HT1080 (cell line): ENCODE data around the gene MICB. TPM values are rescaled to one million over a fixed set of nuclear protein-coding genes. Genes with fewer than 3 reads are reported as not detected.
"Not testable (repeated sequence)": the region's sequence is repeated elsewhere in the genome, so short reads cannot be mapped to it uniquely, and the experiment has no call there.

Experiments used
- DNase-seq: peaks from one replicate; pipeline ENCODE4 v3.0.0-alpha.2; 2015; ENCODE audit warnings: low read depth
- polyA plus RNA-seq, 2 experiments: library from polyadenylated mRNA; depleted of rRNA; stranded (reverse); fragments of >200 nt; gene quantifications; 2 replicates each; pipeline ENCODE4 v1.2.3, GENCODE V29; 2015
- total RNA-seq: library from RNA; depleted of rRNA; stranded (reverse); fragments of >200 nt; shearing (Covaris generic); gene quantifications from 2 replicates; pipeline ENCODE4 v1.2.3, GENCODE V29; 2014; rRNA removed

Gene MICB
- total RNA-seq = not detected in 2 replicates
- 0.12 TPM in 1 of 2 replicates, not detected in the other for polyA plus RNA-seq (2015; cell fraction: cytosol; rRNA removed)
- polyA plus RNA-seq (2015; cell fraction: nucleus; rRNA removed) = not detected in 2 replicates

DNA sequence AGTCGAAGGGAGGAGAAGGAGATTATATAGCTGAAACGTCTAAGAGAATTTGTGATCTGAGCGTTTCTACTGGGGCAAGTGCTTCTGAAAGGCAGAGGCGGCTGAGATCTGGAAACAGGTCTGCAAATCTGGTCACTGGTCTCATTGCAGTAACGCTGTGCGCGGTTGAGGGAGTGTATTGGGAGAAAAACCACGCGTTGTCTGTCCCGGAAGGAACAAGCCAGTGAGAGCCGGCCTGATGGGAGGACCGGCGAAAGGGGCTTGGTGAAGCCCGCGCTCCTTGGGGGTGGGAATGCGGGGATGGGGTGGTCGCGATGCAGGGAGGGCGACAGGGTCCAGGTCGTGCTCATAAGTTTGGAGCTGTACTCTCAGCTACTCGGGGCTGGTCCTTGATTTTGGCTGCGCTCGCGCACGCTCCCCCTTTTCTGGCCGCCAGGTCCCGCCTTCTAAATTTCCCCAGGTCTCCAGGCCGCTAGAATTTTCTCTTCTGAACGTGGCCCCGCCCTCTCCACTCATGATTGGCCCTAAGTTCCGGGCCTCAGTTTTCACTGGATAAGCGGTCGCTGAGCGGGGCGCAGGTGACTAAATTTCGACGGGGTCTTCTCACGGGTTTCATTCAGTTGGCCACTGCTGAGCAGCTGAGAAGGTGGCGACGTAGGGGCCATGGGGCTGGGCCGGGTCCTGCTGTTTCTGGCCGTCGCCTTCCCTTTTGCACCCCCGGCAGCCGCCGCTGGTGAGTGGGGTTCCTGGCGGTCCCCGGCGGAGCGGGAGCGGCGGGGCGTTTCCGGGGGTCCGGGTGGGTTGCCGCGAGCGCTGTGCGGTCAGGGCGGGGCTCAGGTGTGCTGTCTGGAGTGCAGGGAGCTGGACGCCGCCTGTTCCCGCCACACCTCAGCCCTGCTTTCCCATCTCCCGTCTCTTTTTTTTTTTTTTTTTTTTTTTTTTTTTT is at the start of gene MICB:
Gene MICB (plus strand): TSS at position 615 of the 946 bp plus-strand sequence. CDS start 49 bp downstream, at position 664.
- no peak for DNase-seq

DNA sequence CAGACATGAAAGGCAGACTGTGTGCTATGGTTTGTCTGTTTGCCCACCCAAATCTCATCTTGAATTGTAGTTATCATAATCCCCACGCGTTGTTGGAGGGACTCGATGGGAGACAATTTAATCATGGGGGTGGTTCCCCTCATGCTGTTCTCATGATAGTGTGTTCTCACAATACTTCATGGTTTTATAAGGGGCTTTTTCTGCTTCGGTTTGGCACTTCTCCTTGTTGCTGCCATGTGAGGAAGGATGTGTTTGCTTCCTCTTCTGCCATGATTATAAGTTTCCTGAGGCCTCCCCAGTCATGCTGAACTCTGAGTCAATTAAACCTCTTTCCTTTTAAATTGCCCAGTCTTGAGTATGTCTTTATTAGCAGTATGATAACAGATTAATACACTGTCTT is 47.2 kb upstream of the MICB start:
- no peak for DNase-seq

- DNase-seq = no peak
Observed at GRCh38 chr6:31452859-31453258, 45.1 kb upstream of the MICB start.

DNA sequence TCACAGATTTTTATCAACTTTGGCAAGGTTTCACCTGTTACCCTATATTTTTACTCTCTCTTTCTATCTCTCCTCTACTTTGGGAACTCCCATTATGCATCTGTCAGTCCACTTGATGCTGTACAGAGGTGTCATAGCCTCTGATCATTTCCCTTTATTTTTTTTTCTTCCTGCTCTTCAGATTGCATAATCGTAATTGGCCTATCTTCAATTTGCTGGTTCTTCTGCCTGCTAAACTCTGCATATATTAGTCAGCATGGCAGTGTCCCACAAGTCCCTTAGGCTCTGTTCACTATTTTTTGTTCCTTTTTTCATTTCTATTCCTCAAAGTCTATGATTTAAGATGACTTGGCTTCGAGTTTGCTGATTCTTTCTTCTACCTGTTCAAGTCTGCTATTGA is 44.7 kb upstream of the MICB start:
- no peak for DNase-seq

GRCh38 chr6:31459864-31460263 is 38.1 kb upstream of the MICB start:
- not testable (repeated sequence) for DNase-seq

DNA sequence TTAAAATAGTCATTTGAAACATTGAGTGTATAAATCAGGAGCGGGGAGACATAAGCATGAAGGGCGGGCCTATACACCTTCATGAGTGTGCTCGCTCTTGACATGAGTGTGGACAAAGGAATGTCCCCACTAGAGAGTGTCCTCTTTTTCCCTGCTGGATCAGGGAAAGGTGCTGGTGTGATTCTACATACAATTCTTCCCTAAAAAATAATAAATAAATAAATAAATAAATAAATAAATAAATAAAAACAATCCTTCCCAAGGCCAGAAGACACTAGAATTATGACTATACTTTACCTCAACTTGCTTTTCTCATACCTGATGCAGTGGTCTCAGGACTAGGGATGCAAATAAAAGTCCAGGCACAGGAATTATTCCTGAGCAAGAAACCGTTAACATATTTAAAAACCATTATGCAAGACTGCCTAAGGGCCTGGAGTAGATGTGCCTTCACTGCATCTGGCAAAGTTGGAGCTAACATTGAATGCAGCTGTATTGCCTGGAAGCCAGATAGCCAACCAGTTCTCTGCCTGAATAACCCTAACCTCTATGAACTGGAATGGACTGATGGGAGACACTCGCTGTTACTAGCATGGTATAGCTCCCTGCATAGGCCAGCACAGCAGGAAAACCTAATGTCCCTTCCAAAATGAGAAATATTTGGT is 37.5 kb upstream of the MICB start:
- DNase-seq = no peak

GRCh38 chr6:31462026-31462963 is 35.6 kb upstream of the MICB start:
- DNase-seq = peak; percentile 23

- peak; percentile 58 for DNase-seq
Observed at GRCh38 chr6:31462964-31463870, 34.7 kb upstream of the MICB start.

DNA sequence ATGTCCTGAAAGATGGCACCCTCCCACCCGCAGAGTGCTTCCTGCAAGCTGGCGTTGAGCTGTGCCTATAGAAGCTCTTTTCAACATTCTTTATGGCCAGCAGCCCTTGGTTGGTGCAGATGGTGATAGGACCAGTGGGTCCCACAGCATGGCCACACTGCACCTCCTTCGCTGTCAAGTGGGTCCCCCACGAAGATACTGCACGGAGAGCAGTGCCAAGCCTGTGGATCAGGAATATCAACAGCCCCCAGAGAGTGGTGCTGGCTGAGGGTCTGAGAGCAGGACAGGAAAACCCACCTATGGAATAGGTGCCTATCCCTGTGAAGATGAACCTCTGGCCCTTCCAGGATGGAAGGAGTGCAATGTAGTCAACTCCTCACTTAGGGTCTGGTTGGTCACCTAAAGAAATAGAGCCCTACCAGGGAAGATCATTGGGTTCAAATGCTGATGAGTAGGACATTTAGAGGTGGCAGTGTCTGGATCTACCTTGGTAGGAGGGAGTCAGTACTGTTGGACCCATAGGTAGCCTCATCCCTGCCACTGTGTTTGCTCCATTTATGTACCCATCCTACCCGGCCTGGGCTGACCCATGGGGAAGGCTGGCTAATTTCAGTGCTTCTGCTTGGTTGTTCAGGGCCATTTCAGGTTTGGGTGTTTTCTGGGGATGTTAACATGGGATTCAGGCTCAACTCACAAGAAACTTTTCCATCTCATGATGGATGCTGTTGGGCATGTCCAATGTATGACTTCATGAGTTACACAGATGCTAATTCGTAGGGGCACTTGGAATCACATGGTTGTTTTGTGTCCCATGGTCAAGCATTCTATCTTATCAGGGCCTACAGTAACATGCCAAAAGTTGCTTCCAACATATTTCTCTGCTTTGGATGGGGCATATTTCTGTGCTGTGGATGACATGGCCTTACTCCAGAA is 33.4 kb upstream of the MICB start:
- no peak for DNase-seq

GRCh38 chr6:31465185-31465536 is 32.8 kb upstream of the MICB start:
- no peak for DNase-seq

- no peak for DNase-seq
Observed at GRCh38 chr6:31465718-31466117, 32.2 kb upstream of the MICB start.

- no peak for DNase-seq
Observed at GRCh38 chr6:31466466-31466865, 31.5 kb upstream of the MICB start.

- no peak for DNase-seq
Observed at GRCh38 chr6:31467151-31467550, 30.8 kb upstream of the MICB start.

DNA sequence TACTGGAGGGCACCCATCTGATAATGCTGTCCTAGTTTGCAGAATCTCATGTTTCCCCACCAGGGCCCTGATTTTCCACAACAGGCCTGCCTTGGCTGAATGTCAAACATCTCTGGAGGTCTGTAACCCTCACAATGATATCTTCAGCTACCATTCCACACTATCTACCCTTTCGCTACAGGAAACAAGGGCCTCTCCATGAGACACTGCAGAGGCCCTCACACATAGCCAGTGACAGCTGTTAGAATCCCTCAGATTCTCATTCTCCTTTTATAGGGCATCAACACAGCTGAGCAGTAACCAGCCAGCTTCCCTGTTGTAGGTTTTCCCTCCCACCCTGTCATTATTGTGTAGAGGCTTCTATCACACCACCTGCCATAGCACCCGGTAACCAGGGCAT is 29.6 kb upstream of the MICB start:
- DNase-seq = no peak

DNA sequence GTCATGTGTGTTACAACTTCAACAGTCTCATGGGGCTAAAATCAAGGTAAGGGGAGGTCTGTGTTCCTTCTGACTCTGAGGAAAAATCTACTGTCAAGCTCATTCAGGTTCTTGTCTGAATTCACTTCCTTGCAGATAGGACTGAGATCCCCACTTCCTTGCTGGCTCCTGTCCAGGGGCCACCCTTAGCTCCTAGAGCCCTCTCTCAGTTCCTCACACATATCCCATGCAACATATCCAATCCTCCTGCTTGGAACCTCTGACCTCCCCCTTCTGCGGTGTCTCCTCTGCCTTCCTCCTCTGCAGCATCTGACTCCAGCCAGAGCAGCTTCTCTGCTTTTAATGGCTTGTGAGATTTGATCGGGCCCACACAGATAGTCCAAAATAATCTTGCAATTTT is 27.1 kb upstream of the MICB start:
- no peak for DNase-seq

GRCh38 chr6:31471711-31472110 is 26.2 kb upstream of the MICB start:
- DNase-seq = no peak

- DNase-seq = no peak
Observed at GRCh38 chr6:31472259-31472658, 25.7 kb upstream of the MICB start.

GRCh38 chr6:31473244-31473643 is 24.7 kb upstream of the MICB start:
- no peak for DNase-seq
